HAP-1 (cell line): ENCODE results near the gene KRT81.
"Not testable (repeated sequence)": the region's sequence is repeated elsewhere in the genome, so short reads cannot be mapped to it uniquely, and the experiment has no call there.

Source experiments
- DNase-seq, 2 experiments: peaks; one replicate each; pipeline ENCODE4 v3.0.0-alpha.2; 2016 to 2020; ENCODE audit warnings: low spot score in 2 of 2
- H3K27me3 ChIP-seq: fragments of 250-450 bp; sonication (Bioruptor Pico); 2 replicates; pipeline ENCODE4 v1.5.1; 2020; ENCODE audit warnings: low read depth, mild to moderate bottlenecking, moderate library complexity
- H3K36me3 ChIP-seq: fragments of 250-450 bp; sonication (Bioruptor Pico); replicated peaks from 2 replicates; pipeline ENCODE4 v1.5.1; 2020; ENCODE audit warnings: mild to moderate bottlenecking
- H3K4me1 ChIP-seq: fragments of 250-450 bp; sonication (Bioruptor Pico); 2 replicates; pipeline ENCODE4 v1.5.1; 2020; ENCODE audit warnings: mild to moderate bottlenecking
- H3K4me3 ChIP-seq: fragments of 250-450 bp; sonication (Bioruptor Pico); 2 replicates; pipeline ENCODE4 v1.5.1; 2020; ENCODE audit warnings: mild to moderate bottlenecking, moderate library complexity
- H3K9me3 ChIP-seq: fragments of 250-450 bp; sonication (Bioruptor Pico); 2 replicates; pipeline ENCODE4 v1.5.1; 2020; ENCODE audit warnings: mild to moderate bottlenecking, moderate library complexity
- in situ Hi-C: fragments of 300-500 bp; cut with MboI; formaldehyde crosslinking; loops from 3 replicates; pipeline ENCODE4 v1.14.3; 2020; ENCODE audit warnings: low sequenced_read_pairs, inconsistent platforms, mixed read lengths

Gene KRT81

GRCh38 chr12:52266514-52266913 is 24.8 kb downstream of the KRT81 start:
- in situ Hi-C loops: no loop called here
- H3K4me3 ChIP-seq: no peak overlapping the region
- H3K9me3 ChIP-seq: no peaks in the 10 kb centered on the region
- H3K36me3 ChIP-seq: no peaks in the 10 kb centered on the region
- no peak for DNase-seq
- H3K27me3 ChIP-seq: no peaks in the 10 kb centered on the region
- peaks cover 6% of the 10 kb centered on the region; the same call in 1 of the 2 replicates for H3K4me1 ChIP-seq

GRCh38 chr12:52264435-52264825 is 26.9 kb downstream of the KRT81 start:
- in situ Hi-C loops: no loop called here
- Histone ChIP-seq H3K4me3 (no peak overlapping the region), H3K9me3 (no peaks in the 10 kb centered on the region; the same call in 1 of the 2 replicates), H3K4me1 (peaks cover 18% of the 10 kb centered on the region), H3K36me3 (no peaks in the 10 kb centered on the region), H3K27me3 (no peaks in the 10 kb centered on the region)
- DNase-seq: no peak

- Histone ChIP-seq H3K9me3 (no peaks in the 10 kb centered on the region; the same call in 1 of the 2 replicates), H3K4me3 (no peak overlapping the region), H3K36me3 (no peaks in the 10 kb centered on the region), H3K4me1 (peaks cover 15% of the 10 kb centered on the region), H3K27me3 (no peaks in the 10 kb centered on the region)
- in situ Hi-C loops: no loop called here
- DNase-seq: no peak
Measured at GRCh38 chr12:52263761-52264434, 27.4 kb downstream of the KRT81 start.

- in situ Hi-C loops: no loop called here
- DNase-seq: no peak
- no peaks in the 10 kb centered on the region for H3K27me3 ChIP-seq
Measured at GRCh38 chr12:52262286-52262685, 29.0 kb downstream of the KRT81 start.

GRCh38 chr12:52261208-52261484 is 30.2 kb downstream of the KRT81 start:
- no peak for DNase-seq
- H3K4me3 ChIP-seq: no peak overlapping the region
- no peaks in the 10 kb centered on the region for H3K27me3 ChIP-seq
- no peaks in the 10 kb centered on the region for H3K36me3 ChIP-seq
- no peaks in the 10 kb centered on the region; the same call in 1 of the 2 replicates for H3K9me3 ChIP-seq
- H3K4me1 ChIP-seq: peaks cover 15% of the 10 kb centered on the region
- in situ Hi-C loops: no loop called here

More at GRCh38 chr12:52262286-52262685, 29.0 kb downstream of the KRT81 start:
- Histone ChIP-seq H3K9me3 (no peaks in the 10 kb centered on the region; the same call in 1 of the 2 replicates), H3K4me1 (peaks cover 15% of the 10 kb centered on the region), H3K4me3 (no peak overlapping the region), H3K36me3 (no peaks in the 10 kb centered on the region)

- no peaks in the 10 kb centered on the region for H3K27me3 ChIP-seq
Measured at GRCh38 chr12:52260361-52261207, 30.8 kb downstream of the KRT81 start.

GRCh38 chr12:52259657-52260243 is 31.6 kb downstream of the KRT81 start:
- Histone ChIP-seq H3K9me3 (no peaks in the 10 kb centered on the region; the same call in 1 of the 2 replicates), H3K4me1 (peaks cover 15% of the 10 kb centered on the region), H3K4me3 (no peak overlapping the region), H3K27me3 (no peaks in the 10 kb centered on the region), H3K36me3 (no peaks in the 10 kb centered on the region)
- in situ Hi-C loops: no loop called here
- no peak for DNase-seq

More at GRCh38 chr12:52260361-52261207, 30.8 kb downstream of the KRT81 start:
- H3K4me3 ChIP-seq: no peak overlapping the region
- in situ Hi-C loops: no loop called here
- peaks cover 15% of the 10 kb centered on the region for H3K4me1 ChIP-seq
- peak; percentile 62 to 65 for DNase-seq
- H3K9me3 ChIP-seq: no peaks in the 10 kb centered on the region; the same call in 1 of the 2 replicates
- no peaks in the 10 kb centered on the region for H3K36me3 ChIP-seq

GRCh38 chr12:52258335-52258901 is 32.9 kb downstream of the KRT81 start:
- Histone ChIP-seq H3K9me3 (no peaks in the 10 kb centered on the region; the same call in 1 of the 2 replicates), H3K4me3 (no peak overlapping the region), H3K4me1 (peaks cover 15% of the 10 kb centered on the region), H3K27me3 (no peaks in the 10 kb centered on the region), H3K36me3 (no peaks in the 10 kb centered on the region)
- in situ Hi-C loops: no loop called here
- DNase-seq: no peak

GRCh38 chr12:52257922-52258321 is 33.4 kb downstream of the KRT81 start:
- H3K36me3 ChIP-seq, H3K27me3 ChIP-seq, in situ Hi-C loops, H3K4me3 ChIP-seq, H3K9me3 ChIP-seq, DNase-seq: not testable (repeated sequence)
- H3K4me1 ChIP-seq: peaks cover 15% of the 10 kb centered on the region

GRCh38 chr12:52257074-52257551 is 34.2 kb downstream of the KRT81 start:
- H3K4me3 ChIP-seq: no peak overlapping the region
- no peaks in the 10 kb centered on the region; the same call in 1 of the 2 replicates for H3K9me3 ChIP-seq
- H3K27me3 ChIP-seq: no peaks in the 10 kb centered on the region
- H3K36me3 ChIP-seq: no peaks in the 10 kb centered on the region
- in situ Hi-C loops: no loop called here
- peaks cover 15% of the 10 kb centered on the region for H3K4me1 ChIP-seq
- DNase-seq: no peak

GRCh38 chr12:52256584-52256935 is 34.8 kb downstream of the KRT81 start:
- H3K4me3 ChIP-seq: no peak overlapping the region
- no peaks in the 10 kb centered on the region; the same call in 1 of the 2 replicates for H3K9me3 ChIP-seq
- in situ Hi-C loops: no loop called here
- DNase-seq: no peak
- no peaks in the 10 kb centered on the region for H3K27me3 ChIP-seq
- H3K36me3 ChIP-seq: no peaks in the 10 kb centered on the region
- H3K4me1 ChIP-seq: peaks cover 15% of the 10 kb centered on the region

GRCh38 chr12:52255926-52256583 is 35.3 kb downstream of the KRT81 start:
- no peak for DNase-seq
- no peaks in the 10 kb centered on the region; the same call in 1 of the 2 replicates for H3K9me3 ChIP-seq
- H3K4me1 ChIP-seq: peaks cover 10% of the 10 kb centered on the region
- no peaks in the 10 kb centered on the region for H3K27me3 ChIP-seq
- in situ Hi-C loops: no loop called here
- no peaks in the 10 kb centered on the region for H3K36me3 ChIP-seq
- no peak overlapping the region for H3K4me3 ChIP-seq
